ENCODE results near the gene UBE2K. TPM values are rescaled to one million over a fixed set of nuclear protein-coding genes. Genes with fewer than 3 reads are reported as not detected.
"Not testable (repeated sequence)": the region's sequence is repeated elsewhere in the genome, so short reads cannot be mapped to it uniquely, and the experiment has no call there.

The UBE2K gene
- polyA plus RNA-seq, 3 donors, result 24.2 to 66.8 (median 50.0) TPM

GRCh38 chr4:39655211-39655610 lies 42.7 kb upstream of the UBE2K start:
- H3K36me3 Mint-ChIP-seq, result no peaks in the 10 kb centered on the region

DNA sequence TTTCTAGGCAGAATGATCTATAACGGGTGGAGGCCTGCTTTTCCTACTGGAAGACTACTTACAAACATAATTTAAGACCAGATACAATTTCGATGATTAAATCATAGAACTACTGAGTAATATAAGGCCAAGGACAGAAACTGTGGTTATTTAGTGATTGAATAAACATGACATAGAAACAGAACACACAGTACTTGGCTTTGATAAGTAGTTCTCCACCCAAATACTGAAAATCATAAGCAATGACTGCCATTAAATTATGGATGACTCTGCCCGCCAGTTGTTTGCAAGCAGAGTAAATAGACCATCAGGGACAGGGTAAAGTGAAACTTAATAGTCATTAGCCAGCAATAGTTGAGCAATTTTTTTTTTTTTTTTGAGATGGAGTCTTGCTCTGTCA lies 42.1 kb upstream of the UBE2K start:
- Histone ChIP-seq H3K4me3 (replicated peaks in 1 of 3; ENCODE audit: low read depth in 2 of 3, low read length in 3 of 3) (no peak overlapping the region), H4K20me1 (ENCODE audit: insufficient read depth, low read length) (no peaks in the 10 kb centered on the region), H3K4me1 (ENCODE audit: control insufficient read depth in 1 of 2, insufficient read depth in 2 of 2, low read length in 2 of 2) (peaks cover 6 to 8% of the 10 kb centered on the region in 2 donors), H2AFZ (ENCODE audit: insufficient read depth, low read depth, low read length, poor library complexity, severe bottlenecking) (no peak overlapping the region), H3K27me3 (ENCODE audit: control insufficient read depth in 2 of 2, insufficient read depth in 2 of 2, low read length in 2 of 2) (no peaks in the 10 kb centered on the region), H3K9me3 (replicated peaks in 1 of 2; ENCODE audit: control insufficient read depth in 1 of 2, insufficient read depth in 1 of 2, low read length in 2 of 2) (no peaks in the 10 kb centered on the region), H3K79me2 (ENCODE audit: insufficient read depth, low read length) (no peaks in the 10 kb centered on the region), H3K36me3 (replicated peaks in 1 of 2; ENCODE audit: control insufficient read depth in 1 of 2, insufficient read depth in 2 of 2, low read length in 2 of 2) (no peaks in the 10 kb centered on the region), H3K9ac (ENCODE audit: insufficient read depth, low read length, poor library complexity, severe bottlenecking) (no peak overlapping the region), H3K4me2 (replicated peaks; ENCODE audit: extremely low read depth, low read length, poor library complexity, severe bottlenecking) (no peak overlapping the region), H3K27ac (ENCODE audit: low read depth in 1 of 2, low read length in 2 of 2) (no peak overlapping the region)
- H3K4me3 Mint-ChIP-seq, result no peak overlapping the region
- DNase-seq, result no peak
- H3K27ac Mint-ChIP-seq, result no peak overlapping the region
- H3K4me1 Mint-ChIP-seq, result peaks cover 13% of the 10 kb centered on the region
- no CpG with 5 or more reads among the region's 3 CpGs for WGBS (ENCODE audit: insufficient coverage)
- H3K27me3 Mint-ChIP-seq (ENCODE audit: low read depth in 3 of 3), result no peaks in the 10 kb centered on the region
- TF ChIP-seq, protein P1, sequence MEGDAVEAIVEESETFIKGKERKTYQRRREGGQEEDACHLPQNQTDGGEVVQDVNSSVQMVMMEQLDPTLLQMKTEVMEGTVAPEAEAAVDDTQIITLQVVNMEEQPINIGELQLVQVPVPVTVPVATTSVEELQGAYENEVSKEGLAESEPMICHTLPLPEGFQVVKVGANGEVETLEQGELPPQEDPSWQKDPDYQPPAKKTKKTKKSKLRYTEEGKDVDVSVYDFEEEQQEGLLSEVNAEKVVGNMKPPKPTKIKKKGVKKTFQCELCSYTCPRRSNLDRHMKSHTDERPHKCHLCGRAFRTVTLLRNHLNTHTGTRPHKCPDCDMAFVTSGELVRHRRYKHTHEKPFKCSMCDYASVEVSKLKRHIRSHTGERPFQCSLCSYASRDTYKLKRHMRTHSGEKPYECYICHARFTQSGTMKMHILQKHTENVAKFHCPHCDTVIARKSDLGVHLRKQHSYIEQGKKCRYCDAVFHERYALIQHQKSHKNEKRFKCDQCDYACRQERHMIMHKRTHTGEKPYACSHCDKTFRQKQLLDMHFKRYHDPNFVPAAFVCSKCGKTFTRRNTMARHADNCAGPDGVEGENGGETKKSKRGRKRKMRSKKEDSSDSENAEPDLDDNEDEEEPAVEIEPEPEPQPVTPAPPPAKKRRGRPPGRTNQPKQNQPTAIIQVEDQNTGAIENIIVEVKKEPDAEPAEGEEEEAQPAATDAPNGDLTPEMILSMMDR (IDR thresholded peaks at IDR 0.05), result no peak
- no peaks in the 10 kb centered on the region for H3K36me3 Mint-ChIP-seq
- intact Hi-C loops (cut with micrococcal nuclease), result no loop called here
- no peaks in the 10 kb centered on the region for H3K9me3 Mint-ChIP-seq

More at GRCh38 chr4:39655211-39655610, 42.7 kb upstream of the UBE2K start:
- no peaks in the 10 kb centered on the region for H3K9me3 ChIP-seq (replicated peaks in 1 of 2; ENCODE audit: control insufficient read depth in 1 of 2, insufficient read depth in 1 of 2, low read length in 2 of 2)
- no peak overlapping the region for H3K9ac ChIP-seq (ENCODE audit: insufficient read depth, low read length, poor library complexity, severe bottlenecking)
- TF ChIP-seq, protein P1 (IDR thresholded peaks at IDR 0.05), result no peak
- intact Hi-C loops (cut with micrococcal nuclease), result no loop called here
- no peaks in the 10 kb centered on the region for H3K27me3 ChIP-seq (ENCODE audit: control insufficient read depth in 2 of 2, insufficient read depth in 2 of 2, low read length in 2 of 2)
- H2AFZ ChIP-seq (ENCODE audit: insufficient read depth, low read depth, low read length, poor library complexity, severe bottlenecking), result no peak overlapping the region
- H3K4me1 ChIP-seq (ENCODE audit: control insufficient read depth in 1 of 2, insufficient read depth in 2 of 2, low read length in 2 of 2), result peaks cover 6 to 8% of the 10 kb centered on the region in 2 donors
- Mint-ChIP-seq H3K9me3 (no peaks in the 10 kb centered on the region), H3K27ac (no peak overlapping the region), H3K4me1 (peaks cover 13% of the 10 kb centered on the region), H3K4me3 (no peak overlapping the region), H3K27me3 (ENCODE audit: low read depth in 3 of 3) (no peaks in the 10 kb centered on the region)
- DNase-seq, result no peak
- no peak overlapping the region for H3K4me3 ChIP-seq (replicated peaks in 1 of 3; ENCODE audit: low read depth in 2 of 3, low read length in 3 of 3)
- H3K79me2 ChIP-seq (ENCODE audit: insufficient read depth, low read length), result no peaks in the 10 kb centered on the region
- H3K4me2 ChIP-seq (replicated peaks; ENCODE audit: extremely low read depth, low read length, poor library complexity, severe bottlenecking), result no peak overlapping the region
- no peaks in the 10 kb centered on the region for H4K20me1 ChIP-seq (ENCODE audit: insufficient read depth, low read length)
- H3K36me3 ChIP-seq (replicated peaks in 1 of 2; ENCODE audit: control insufficient read depth in 1 of 2, insufficient read depth in 2 of 2, low read length in 2 of 2), result no peaks in the 10 kb centered on the region
- no peak overlapping the region for H3K27ac ChIP-seq (ENCODE audit: low read depth in 1 of 2, low read length in 2 of 2)

DNA sequence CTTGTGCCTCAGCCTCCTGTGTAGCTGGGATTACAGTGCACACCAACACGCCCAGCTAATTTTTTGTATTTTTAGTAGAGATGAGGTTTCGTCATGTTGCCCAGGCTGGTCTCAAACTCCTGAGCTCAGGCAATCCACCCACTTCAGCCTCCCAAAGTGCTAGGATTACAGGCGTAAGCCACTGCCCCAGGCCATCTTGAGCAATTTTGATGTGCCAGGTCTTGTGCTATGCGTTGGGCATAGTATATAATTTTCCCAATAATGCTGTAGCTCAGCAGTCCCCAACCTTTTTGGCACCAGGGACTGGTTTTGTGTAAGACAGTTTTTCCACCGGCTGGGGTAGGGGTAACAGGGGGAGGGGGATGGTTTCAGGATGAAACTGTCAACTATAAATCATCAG lies 41.3 kb upstream of the UBE2K start:
- H4K20me1 ChIP-seq (ENCODE audit: insufficient read depth, low read length); H3K4me1 ChIP-seq (ENCODE audit: control insufficient read depth in 1 of 2, insufficient read depth in 2 of 2, low read length in 2 of 2); H3K27ac ChIP-seq (ENCODE audit: low read depth in 1 of 2, low read length in 2 of 2); H3K9me3 Mint-ChIP-seq; H3K9me3 ChIP-seq (replicated peaks in 1 of 2; ENCODE audit: control insufficient read depth in 1 of 2, insufficient read depth in 1 of 2, low read length in 2 of 2); H3K4me2 ChIP-seq (replicated peaks; ENCODE audit: extremely low read depth, low read length, poor library complexity, severe bottlenecking); H3K4me3 Mint-ChIP-seq; H3K27me3 ChIP-seq (ENCODE audit: control insufficient read depth in 2 of 2, insufficient read depth in 2 of 2, low read length in 2 of 2); H3K36me3 Mint-ChIP-seq; H3K9ac ChIP-seq (ENCODE audit: insufficient read depth, low read length, poor library complexity, severe bottlenecking); H3K27me3 Mint-ChIP-seq (ENCODE audit: low read depth in 3 of 3); DNase-seq; H3K4me3 ChIP-seq (replicated peaks in 1 of 3; ENCODE audit: low read depth in 2 of 3, low read length in 3 of 3); H3K36me3 ChIP-seq (replicated peaks in 1 of 2; ENCODE audit: control insufficient read depth in 1 of 2, insufficient read depth in 2 of 2, low read length in 2 of 2); H3K79me2 ChIP-seq (ENCODE audit: insufficient read depth, low read length); intact Hi-C loops (cut with micrococcal nuclease); H2AFZ ChIP-seq (ENCODE audit: insufficient read depth, low read depth, low read length, poor library complexity, severe bottlenecking): not testable (repeated sequence)
- WGBS (ENCODE audit: insufficient coverage), result 80% methylated on average over 2 of the region's 5 CpGs
- peak overlapping the region in 1 of 7 donors; percentile 70 for H3K27ac Mint-ChIP-seq
- H3K4me1 Mint-ChIP-seq, result peaks cover 13% of the 10 kb centered on the region
